NB4 (cell line): ENCODE data around the gene HYCC2.
"Not testable (repeated sequence)": the region's sequence is repeated elsewhere in the genome, so short reads cannot be mapped to it uniquely, and the experiment has no call there.

Source experiments
- DNase-seq: peaks from one replicate; pipeline ENCODE4 v3.0.0; 2010; ENCODE audit warnings: low read depth
- H3K4me3 ChIP-seq: one replicate; pipeline ENCODE4 v1.5.1; 2011; ENCODE audit warnings: mild to moderate bottlenecking, low read depth, low read length, moderate library complexity
- CTCF ChIP-seq: IDR thresholded peaks from one replicate; pipeline ENCODE4 v1.5.1; 2012; ENCODE audit warnings: low read depth, low read length
- MAX ChIP-seq: IDR thresholded peaks from 2 replicates; pipeline ENCODE4 v1.6.1; 2011; ENCODE audit warnings: low read depth, low read length
- MYC ChIP-seq: IDR thresholded peaks from 2 replicates; pipeline ENCODE4 v1.6.1; 2011; ENCODE audit warnings: low read depth, low read length
- POLR2A ChIP-seq: IDR thresholded peaks from 2 replicates; pipeline ENCODE4 v1.6.1; 2011; ENCODE audit warnings: mild to moderate bottlenecking; ENCODE audit not compliant: insufficient read length; ENCODE audit errors: extremely low read depth

Gene HYCC2

GRCh38 chr2:201064797-201065329 is 6.6 kb downstream of the HYCC2 start:
- TF ChIP-seq POLR2A, result no peak
- no peak for TF ChIP-seq MAX
- no peak for TF ChIP-seq CTCF
- no peak for TF ChIP-seq MYC
- no peak for DNase-seq
- no peak overlapping the region for H3K4me3 ChIP-seq

GRCh38 chr2:201063516-201063915 is 8.0 kb downstream of the HYCC2 start:
- H3K4me3 ChIP-seq, DNase-seq: not testable (repeated sequence)

GRCh38 chr2:201059961-201060755 is 11.3 kb downstream of the HYCC2 start:
- TF ChIP-seq MAX, result no peak
- TF ChIP-seq MYC, result no peak
- no peak for TF ChIP-seq POLR2A
- TF ChIP-seq CTCF, result no peak

GRCh38 chr2:201058914-201059313 is 12.6 kb downstream of the HYCC2 start:
- no peak for DNase-seq
- TF ChIP-seq CTCF, result no peak
- no peak for TF ChIP-seq MAX
- TF ChIP-seq POLR2A, result no peak
- TF ChIP-seq MYC, result no peak
- H3K4me3 ChIP-seq, result no peak overlapping the region

More at GRCh38 chr2:201059961-201060755, 11.3 kb downstream of the HYCC2 start:
- DNase-seq, result no peak
- no peak overlapping the region for H3K4me3 ChIP-seq

- TF ChIP-seq MYC (no peak), CTCF (no peak), POLR2A (no peak), MAX (no peak)
- H3K4me3 ChIP-seq, result no peak overlapping the region
- no peak for DNase-seq
These were observed 13.7 kb downstream of the HYCC2 start for GRCh38 chr2:201057715-201058248.

GRCh38 chr2:201057087-201057521 is 14.4 kb downstream of the HYCC2 start:
- DNase-seq, result no peak
- no peak overlapping the region for H3K4me3 ChIP-seq
- TF ChIP-seq POLR2A (no peak), MAX (no peak), MYC (no peak), CTCF (no peak)
